Measurements from ENCODE around the gene IFITM5.
"Not testable (repeated sequence)": the region's sequence is repeated elsewhere in the genome, so short reads cannot be mapped to it uniquely, and the experiment has no call there.

The IFITM5 gene

DNA sequence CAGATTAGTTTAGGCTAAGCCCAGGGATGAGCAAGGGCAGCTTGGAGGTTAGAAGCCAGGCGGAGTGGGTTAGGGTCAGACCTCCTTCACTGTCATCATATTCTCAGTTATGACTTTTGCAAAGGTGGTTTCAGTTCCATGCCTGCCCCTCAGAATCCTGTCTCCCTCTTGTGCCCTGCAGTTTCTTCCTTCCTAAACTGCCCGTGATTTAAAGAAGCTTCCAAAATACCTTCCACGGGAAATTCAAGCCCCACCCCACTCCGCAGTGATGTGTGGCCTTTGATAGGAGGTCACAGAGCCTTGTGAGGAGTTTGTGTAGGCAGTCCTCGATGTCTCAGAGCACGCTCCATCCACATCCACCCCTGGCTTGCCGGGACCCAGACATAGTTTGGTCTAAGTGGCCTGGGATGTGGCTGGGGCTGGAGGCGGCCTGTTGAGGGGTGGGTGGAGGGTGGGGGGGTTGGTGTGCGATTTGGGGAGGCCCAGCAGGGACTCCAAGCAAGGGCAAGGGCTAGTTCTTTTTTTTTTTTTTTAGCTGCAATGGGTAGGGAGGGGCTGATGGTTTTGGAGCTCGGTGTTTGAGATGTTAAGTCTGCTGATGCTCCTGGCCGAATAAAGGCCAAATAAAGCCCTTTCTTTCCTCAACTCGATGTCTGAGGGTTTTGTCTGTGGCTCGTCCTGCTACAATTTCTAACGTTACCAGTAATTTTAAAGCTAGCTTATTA is 12.9 kb upstream of the IFITM5 start:
- no peak for DNase-seq (ENCODE audit: low read depth)

DNA sequence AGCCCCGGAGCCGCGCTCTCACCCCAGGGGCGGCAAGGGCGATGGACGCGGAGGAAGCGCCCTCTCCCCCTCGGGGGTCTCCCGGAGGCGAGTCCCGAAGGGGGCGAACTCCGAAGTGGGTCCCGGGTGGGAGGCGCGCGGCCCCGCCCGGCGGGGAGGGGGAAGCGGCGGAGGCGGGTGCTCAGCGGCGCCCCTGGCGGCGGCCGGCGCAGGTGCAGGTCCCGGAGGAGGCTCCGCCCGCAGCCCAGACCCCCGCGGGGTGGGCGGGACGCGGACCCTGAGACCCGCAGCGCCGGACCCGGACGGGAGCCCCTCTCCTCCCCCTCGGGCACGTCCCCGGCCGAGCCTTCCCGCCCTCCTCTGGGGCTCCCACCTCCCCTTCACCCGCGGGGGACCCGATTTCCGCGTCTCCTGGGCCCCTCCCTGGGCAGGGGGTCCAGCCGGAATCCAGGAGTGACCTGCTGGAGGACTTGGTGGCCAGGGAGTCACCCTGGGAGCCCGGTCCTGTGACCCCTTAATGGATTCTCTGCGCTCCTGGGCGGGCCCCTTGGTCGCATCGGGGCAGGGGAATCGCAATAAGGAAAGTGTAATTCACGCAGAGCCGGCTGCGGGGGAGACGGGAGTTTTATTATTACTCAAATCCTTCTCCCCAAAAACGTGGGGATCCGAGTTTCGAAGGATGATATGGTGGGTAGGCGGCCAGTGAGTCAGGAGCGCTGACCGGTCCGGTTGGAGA is 11.9 kb upstream of the IFITM5 start:
- not testable (repeated sequence) for DNase-seq (ENCODE audit: low read depth)

DNA sequence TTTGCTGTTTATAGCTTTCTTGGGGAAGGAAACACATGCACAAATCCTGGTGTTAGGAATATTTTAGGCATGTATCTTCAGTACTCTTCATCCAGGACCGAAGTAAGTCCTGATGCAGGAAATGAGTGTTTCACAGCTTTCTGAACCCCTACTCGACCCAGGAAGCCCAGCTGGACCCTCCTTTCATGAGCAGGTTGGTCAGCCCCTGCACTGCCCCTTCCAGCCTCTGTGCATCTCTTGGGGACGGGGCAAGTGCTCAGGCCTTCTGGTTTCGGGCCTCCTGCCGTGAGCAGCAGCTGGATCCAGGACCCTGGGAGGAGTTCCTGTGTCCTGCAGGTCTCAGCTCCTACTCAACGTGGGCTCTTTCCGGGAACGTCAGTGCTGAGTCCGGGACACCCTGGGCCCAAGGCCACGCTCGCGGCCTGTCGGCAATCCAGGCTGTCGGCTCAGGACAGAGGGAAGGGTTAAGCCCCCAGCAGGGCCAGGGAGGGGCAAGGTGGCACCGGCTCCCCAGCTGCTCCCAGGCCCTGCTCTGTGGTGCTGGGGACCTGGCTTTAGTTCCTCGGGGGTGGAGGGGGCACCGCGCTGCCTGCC is 10.8 kb upstream of the IFITM5 start:
- DNase-seq (ENCODE audit: low read depth): not testable (repeated sequence)

DNA sequence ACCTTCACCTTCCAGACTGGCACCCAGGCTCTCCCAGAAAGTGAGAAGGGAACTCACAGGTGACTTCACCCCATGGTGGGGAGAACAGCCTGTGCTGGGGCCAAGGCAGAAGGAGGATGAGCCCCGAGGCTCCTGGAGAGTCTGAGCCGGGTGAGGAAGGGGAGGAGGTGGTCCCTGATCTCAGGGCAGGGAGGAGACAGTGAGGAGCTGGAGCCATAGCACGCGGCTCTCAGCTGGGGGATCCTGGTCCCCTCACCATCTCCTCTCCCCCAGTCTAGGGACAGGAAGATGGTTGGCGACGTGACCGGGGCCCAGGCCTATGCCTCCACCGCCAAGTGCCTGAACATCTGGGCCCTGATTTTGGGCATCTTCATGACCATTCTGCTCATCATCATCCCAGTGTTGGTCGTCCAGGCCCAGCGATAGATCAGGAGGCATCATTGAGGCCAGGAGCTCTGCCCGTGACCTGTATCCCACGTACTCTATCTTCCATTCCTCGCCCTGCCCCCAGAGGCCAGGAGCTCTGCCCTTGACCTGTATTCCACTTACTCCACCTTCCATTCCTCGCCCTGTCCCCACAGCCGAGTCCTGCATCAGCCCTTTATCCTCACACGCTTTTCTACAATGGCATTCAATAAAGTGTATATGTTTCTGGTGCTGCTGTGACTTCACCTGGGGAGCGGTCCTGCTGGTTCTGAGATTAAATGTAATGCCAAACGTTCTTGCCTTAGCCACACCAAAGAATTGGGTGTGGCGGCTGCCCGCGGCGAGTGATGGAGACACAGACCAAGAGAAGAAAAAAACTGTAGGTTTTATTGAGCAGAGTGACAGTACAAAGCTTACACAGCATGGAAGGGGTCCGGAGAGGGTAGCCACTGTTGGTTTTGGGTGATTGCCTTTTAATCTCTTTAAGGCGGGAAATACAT is 9.7 kb upstream of the IFITM5 start:
- not testable (repeated sequence) for DNase-seq (ENCODE audit: low read depth)

DNA sequence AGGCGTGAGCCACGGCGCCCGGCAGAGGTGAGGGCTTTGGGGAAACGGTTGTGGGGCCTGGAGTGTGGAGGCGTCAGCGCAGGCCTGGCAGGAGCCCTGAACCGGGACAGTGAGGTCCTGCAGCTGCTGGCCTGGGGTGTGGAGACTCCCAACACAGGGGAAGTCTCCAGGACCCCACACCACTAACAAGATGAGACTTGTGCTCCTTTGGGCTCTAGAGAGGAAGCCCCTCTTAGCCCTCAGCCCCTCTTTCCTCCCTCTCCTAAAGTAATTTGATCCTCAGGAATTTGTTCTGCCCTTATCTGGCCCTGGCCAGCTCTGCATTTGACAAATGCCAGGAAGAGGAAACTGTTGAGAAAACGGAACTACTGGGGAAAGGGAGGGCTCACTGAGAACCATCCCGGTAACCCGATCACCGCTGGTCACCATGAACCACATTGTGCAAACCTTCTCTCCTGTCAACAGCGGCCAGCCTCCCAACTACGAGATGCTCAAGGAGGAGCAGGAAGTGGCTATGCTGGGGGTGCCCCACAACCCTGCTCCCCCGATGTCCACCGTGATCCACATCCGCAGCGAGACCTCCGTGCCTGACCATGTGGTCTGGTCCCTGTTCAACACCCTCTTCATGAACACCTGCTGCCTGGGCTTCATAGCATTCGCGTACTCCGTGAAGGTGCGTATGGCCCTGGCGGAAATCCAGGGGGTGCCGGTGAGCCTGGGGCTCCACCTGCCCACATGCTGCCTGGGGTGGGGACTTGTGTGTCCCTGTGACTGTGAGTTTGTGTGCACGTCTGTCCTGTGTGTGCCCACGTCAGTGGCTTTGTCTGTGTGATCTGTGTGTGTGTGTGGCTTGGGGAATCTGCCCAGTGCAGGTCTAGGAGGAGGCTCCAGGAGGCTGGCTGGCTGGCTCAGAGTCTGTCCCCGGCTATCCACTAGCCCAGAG is 8.7 kb upstream of the IFITM5 start, which contains the start of gene IFITM2:
Gene IFITM2, plus strand, starts transcription at position 51 of the 943 bp plus-strand sequence. Its CDS starts 377 bp downstream, at position 428.
- peak; percentile 53 for DNase-seq (ENCODE audit: low read depth)

DNA sequence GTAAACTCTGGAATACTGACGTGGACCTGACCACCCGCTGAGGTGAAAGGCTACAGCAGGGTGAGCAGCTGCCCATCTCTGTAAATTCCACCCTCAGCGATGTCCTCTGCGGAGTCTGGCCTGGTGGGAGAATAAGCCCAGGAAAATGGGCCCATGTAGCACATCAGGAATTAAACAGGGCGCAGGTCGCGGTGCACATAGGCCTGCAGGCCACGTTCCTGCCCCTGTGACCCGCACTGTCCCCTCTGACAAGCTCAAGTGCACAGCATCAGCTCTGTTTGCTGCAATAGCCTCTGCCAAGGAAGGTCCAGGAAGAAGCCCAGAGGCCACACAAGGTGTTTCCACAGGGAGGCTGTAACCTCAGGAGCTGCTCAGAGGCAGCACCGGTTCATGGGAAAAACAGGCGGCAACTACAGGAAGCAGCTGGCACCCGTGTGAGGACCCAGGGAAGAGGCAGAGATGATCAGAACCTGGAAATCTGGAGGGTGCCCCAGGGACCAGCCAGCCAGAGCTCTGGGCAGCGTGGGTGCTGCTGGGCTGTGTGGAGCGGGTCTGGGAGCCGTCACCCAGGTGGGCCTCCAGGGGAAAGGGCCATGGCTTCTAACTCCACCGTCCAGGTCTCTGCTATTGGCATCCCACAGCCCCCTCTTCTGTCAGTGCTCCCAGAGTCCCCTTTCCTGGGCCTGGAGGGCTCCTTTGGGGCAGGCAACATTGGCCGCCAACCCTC is 7.5 kb upstream of the IFITM5 start:
- no peak for DNase-seq (ENCODE audit: low read depth)

DNA sequence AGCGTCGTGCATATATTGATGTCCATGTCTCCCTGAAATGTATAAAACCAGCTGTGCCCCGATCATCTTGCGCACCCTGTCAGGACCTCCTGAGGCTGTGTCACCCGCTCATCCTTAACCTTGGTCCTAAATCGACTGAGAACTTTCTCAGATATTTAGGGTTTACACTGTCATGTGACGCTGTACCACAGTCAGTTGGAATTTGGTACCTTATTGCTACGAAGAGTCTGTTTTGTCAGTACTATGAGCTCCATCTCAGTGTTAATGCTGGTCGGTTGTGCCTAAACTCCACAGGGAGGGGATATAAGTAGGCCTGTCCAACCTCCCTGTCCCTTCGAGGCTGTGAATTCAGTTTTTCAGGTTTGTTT is 6.5 kb upstream of the IFITM5 start:
- no peak for DNase-seq (ENCODE audit: low read depth)

DNA sequence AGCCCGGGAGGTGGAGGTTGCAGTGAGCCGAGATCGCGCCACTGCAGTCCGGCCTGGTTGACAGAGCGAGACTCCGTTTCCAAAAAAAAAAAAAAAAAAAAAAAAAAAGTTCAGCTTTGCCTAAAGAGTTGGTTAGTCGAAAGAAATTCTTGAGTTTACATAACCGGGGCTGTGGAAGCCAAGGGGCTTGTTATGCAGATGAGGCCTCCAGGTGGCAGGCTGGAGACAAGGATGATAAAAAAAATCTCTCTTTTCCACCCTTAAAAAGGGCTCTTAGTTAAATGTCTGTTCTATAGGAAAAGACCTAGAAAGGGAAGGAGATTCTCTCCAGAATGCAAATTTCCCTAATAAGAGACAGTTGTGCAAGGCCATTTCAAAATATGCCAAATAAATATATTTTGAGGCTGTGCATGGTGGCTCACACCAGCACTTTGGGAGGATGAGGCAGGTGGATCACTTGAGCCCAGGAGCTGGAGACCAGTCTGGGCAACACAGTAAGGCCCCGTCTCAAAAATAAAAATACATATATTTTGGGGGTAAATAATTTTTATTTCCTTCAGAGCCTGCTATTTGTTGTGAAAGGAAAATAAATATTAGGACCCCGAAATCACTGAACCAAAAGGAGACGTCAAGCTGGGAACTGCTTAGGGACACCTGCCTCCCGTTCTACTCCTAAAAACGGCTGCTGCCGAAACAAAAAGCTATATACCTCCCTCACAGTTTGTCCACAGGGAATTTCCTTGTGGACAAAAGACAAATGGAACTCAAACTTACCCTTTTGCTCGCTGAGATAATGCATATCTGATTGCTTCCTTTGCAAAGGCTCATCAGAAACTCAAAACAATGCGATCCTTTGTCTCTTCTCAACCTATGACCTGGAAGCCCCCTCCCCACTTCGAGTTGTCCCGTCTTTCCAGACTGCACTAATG is 5.9 kb upstream of the IFITM5 start:
- peak; percentile 81 for DNase-seq (ENCODE audit: low read depth)

DNA sequence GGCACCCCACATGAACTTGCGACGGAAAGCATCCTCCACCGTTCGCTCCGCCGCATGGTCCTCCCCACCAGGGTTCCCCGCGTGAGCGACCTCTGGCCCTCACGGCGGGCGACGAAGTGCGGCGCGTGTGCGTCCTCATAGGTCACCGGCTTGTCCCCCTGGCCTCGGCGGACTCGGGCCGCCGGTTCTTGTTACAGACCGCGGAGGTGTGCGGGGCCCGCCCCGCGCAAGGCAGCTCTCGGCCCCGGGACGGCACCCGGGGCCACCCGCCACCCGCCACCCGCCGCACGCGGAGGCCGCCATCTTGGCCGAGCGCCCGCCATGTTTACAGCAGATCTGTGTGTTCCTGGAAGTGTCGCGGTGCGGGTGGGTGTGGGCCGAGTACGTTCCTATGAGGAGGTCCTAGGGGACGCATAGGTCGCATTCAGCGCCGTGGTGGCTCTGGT is 4.8 kb upstream of the IFITM5 start:
- DNase-seq (ENCODE audit: low read depth): no peak

DNA sequence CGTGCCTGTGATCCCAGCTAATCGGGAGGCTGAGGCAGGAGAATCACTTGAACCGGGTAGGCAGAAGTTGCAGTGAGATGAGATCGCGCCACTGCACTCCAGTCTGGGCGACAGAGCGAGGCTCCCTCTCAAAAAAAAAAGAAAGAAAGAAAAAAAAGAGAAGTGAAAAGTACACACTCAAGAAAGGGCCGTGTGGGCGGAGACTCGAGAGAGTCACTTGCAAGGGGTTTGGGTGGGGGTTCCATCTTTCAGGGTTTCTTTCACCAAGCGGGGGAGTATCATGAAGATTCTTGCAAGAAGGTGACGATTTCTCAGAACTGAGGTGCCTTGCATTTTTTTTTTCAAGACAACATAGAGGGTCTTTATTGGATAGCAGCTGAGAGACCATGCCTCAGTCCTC is 4.0 kb upstream of the IFITM5 start:
- DNase-seq (ENCODE audit: low read depth): no peak

DNA sequence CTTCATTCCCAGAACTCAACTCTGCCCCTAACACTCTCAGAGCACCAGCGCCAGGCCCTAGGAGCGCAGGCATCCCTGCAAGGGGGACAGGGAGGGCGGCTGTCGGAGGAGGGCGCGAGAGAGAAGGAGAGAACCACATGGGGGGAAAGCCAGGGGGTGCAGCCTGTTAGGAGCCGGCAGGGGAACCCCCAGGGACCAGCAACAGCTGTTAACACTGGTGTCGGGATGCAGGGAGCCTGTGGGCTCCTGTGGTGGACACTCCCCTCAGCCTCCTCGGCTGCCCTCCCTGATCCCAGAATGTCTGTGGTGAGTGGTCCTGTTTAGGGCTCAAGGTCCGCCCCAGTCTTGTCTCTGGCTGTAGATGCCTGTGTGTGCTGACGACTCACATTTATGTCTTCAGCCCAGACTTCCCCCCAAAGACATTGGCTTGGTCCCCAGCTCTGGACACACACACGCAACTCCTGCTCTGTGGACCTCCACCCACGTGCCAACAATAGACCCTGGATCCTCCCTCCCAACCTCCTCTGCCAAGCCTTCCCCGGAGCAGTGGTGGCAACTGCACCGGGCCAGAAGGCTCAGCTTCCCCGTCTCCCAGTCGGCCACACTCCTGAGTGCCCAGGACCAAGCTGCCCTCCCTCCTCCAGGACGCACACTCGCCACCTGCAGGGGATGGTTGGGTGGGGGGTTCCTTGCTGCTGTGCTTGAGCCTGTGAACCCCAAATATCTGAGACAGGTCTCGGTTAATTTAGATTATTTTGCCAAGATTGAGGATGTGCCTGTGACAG is 817 bp upstream of the IFITM5 start:
- no peak for DNase-seq (ENCODE audit: low read depth)

DNA sequence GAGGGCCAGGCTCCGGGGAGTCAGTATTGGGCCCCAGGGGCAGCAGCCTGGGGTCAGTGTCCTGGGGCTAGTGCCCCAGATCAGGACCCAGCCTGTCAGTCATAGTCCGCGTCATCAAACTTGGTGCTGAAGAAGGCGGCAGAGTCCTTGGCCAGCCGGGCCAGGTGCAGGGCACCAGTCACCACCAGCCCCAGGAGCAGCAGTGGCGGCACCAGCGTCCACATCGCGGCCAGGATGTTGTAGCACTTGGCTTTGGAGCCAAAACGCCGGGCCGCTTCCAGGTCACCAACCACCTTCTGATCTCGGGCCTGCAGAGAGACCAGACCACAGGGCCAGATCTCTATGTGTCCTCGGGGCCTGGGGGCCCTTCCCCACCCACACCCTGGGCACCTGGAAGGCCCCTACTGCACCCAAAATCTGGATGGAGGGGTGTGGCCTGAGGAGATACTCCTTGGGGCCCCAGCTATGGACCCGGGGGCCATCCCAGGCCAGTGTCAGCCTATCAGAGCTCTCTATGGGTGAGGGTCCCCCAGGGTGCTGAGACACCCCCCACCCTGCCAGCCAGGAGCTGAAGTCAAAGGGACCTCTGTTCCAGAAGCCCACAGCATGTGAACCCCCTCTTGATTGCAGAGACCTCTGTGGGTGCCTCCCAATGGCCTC is 790 bp downstream of the IFITM5 start:
- DNase-seq (ENCODE audit: low read depth): no peak

DNA sequence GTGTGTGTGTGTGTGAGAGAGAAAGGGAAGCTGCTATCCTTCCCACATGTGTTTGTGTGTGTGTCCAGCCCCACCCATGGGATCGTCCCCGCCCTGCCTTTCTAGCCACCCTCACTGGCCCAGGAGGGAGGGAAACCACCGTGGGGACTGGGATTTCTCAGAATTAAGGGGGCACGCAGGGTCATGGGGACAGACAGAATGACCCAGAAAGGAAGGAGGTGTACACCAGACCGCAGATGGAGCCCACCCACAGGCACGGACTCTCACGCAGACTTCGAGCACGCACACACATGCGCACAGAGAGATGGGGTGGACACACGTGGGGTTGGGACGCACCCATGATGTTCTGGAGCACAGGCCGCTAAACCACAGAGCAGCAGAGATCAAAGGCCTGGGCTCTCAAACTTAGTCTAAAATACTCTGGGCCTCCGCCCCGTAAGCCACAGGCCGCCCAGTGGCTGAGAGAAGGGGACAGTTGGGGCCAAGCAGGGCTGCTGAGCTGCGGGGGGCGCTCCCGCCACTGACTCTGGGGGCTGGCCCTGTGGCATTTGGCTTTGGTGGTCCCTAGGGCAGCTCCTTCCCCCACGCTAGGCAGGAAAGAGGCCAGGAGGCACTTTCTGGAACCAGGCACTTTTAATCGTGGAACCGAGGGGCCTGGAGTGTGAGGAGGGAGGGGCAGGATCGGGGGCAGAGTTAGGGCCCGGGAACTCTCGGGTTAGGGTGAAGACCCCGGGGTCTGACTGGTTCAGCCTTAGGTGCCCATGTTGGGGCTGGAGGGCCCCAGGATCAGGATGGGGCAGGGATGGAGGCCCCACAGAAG is 1.5 kb downstream of the IFITM5 start:
- DNase-seq (ENCODE audit: low read depth): no peak

DNA sequence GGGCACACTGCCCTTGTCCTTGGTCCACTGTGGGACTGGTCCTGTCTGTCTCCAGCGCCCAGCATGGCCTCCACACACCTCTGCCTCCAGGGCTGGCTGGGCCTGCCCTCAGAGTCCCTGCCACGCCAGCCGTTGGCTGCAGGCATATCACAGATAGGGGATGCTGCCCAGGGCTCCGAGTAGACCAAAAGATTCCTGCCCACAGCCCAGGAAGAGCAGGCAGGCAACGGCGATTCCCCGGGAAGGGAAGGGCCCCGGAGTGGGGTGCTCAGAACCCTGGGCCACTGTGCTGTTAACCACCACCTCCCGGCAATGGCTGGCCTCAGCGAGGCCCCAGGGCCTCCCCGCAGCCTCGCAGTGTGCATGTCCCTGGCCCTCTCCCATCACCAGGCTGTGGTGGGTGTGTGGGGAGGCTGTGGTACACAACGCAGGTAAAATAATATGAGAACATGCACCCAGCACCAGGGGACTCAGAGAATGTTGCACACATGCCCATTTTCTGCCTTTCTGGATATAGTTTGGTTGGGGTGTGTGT is 2.2 kb downstream of the IFITM5 start:
- DNase-seq (ENCODE audit: low read depth): no peak

DNA sequence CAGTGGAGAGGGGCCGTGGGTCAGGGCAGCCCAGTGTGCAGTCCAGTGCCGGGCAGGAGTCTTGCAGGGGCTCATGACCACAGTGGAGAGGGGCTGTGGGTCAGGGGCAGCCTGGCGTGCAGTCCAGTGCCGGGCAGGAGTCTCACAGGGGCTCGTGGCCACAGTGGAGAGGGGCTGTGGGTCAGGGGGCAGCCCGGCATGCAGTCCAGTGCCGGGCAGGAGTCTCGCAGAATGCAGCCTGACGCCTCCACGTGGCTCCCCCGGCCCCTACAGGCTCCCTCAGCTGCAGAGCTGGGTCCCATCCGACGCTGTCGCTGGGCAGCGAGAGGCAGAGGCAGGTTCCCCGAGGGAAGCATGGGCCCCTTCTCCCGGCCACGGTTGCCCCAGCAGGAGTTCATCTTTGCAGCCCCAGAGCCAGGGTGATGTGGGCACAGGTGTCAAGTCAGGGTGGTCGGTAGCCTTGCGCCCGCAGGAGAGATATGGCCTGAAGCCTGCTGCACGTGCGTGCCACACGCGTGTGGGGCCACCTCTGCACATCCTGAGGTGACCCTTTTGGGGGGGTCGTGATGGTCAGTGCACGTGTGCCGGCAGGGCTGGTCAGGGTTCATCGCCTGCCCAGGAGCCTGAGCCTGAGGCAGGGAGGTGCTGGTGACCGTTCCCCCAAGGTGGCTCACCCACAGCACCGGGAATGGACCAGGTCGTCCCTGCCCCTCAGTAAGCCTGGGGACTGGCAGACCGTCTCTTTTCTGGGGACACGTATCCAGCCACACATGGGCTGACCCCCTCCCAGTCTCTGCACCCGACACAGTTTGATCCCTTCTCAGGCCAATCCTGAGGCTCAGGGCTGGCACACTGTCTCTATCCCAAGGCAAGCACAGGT is 2.9 kb downstream of the IFITM5 start:
- no peak for DNase-seq (ENCODE audit: low read depth)
